Mucosa of rectum (tissue), 2 donors: ENCODE data around the gene PTPRO.

ENCODE experiments used
- H3K27ac ChIP-seq, 2 donors: one replicate each; pipeline ENCODE4 v1.7.0; 2013; ENCODE audit warnings: inconsistent platforms in 2 of 2, low read depth in 2 of 2, low read length in 2 of 2
- H3K27me3 ChIP-seq, 2 donors: one replicate each; pipeline ENCODE4 v1.7.0; 2013; ENCODE audit warnings: low read length in 2 of 2; ENCODE audit not compliant: control insufficient read depth in 2 of 2, insufficient read depth in 2 of 2
- H3K36me3 ChIP-seq, 2 donors: one replicate each; pipeline ENCODE4 v1.7.0; 2013; ENCODE audit warnings: low read length in 2 of 2; ENCODE audit not compliant: control insufficient read depth in 2 of 2, insufficient read depth in 2 of 2
- H3K4me1 ChIP-seq, 2 donors: one replicate each; pipeline ENCODE4 v1.7.0; 2013; ENCODE audit warnings: low read length in 2 of 2, mild to moderate bottlenecking in 1 of 2; ENCODE audit not compliant: control insufficient read depth in 2 of 2, insufficient read depth in 2 of 2
- H3K4me3 ChIP-seq, 2 donors: one replicate each; pipeline ENCODE4 v1.7.0; 2013; ENCODE audit warnings: low read length in 2 of 2
- H3K9ac ChIP-seq, 2 donors: one replicate each; pipeline ENCODE4 v1.7.0; 2013; ENCODE audit warnings: low read length in 2 of 2, low read depth in 1 of 2, mild to moderate bottlenecking in 1 of 2
- H3K9me3 ChIP-seq, 2 donors: one replicate each; pipeline ENCODE4 v1.7.0; 2013; ENCODE audit warnings: low read length in 2 of 2; ENCODE audit not compliant: control insufficient read depth in 2 of 2
- donor health status: healthy.
- donor health status: Normal muscosa, but diverticular disease.

Gene PTPRO

DNA sequence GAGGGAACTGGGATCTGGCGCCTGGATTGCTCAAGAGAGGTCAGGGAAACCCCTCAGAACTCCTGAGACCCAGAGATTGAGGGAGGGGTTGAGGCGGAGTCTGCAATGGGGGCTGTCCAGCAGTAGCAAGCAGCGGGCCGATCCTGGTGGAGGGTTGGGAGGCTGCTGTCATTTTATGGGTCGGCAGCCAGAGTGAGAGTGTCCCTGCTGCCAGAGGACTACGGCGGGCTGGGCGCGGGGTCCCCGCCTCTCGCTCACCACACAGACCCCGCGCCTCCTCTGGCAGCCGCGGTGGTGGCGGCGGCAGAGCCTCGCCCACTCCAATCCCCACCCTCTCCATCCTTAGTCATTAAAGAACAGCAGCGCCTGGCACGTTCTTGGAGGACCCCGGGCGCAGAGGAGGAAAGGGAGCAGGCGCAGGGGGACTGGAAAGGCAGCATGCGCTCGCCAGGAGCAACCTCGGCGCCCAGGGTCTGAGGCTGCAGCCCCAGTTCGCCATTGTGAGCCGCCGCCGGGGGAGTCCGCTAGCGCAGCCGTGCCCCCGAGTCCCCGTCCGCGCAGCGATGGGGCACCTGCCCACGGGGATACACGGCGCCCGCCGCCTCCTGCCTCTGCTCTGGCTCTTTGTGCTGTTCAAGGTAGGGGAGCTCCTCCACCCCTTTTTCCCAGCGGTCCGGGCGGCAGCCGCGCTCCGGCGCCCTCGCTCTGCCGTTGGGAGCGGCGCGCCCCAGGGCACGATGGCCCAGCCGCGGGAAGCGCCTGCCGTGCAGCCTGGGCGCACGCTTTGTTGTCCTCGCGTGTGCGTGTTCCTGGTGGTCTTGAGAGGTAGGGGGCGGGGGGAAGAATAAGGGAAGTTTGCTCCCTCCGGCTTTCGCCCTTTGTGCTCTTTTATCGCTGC lies at the start of gene PTPRO:
PTPRO (plus strand) TSS at position 345 of the 898 bp plus-strand sequence.
- H3K27me3 ChIP-seq = peaks cover 3 to 11% of the 10 kb centered on the region in 2 donors
- no peaks in the 10 kb centered on the region for H3K4me1 ChIP-seq
- no peak within 1 kb of the TSS for H3K9ac ChIP-seq
- H3K4me3 ChIP-seq = peak within 1 kb of the TSS; percentile 6 to 43
- H3K36me3 ChIP-seq = no peaks in the 10 kb centered on the region
- no peaks in the 10 kb centered on the region for H3K9me3 ChIP-seq
- no peak within 1 kb of the TSS for H3K27ac ChIP-seq

DNA sequence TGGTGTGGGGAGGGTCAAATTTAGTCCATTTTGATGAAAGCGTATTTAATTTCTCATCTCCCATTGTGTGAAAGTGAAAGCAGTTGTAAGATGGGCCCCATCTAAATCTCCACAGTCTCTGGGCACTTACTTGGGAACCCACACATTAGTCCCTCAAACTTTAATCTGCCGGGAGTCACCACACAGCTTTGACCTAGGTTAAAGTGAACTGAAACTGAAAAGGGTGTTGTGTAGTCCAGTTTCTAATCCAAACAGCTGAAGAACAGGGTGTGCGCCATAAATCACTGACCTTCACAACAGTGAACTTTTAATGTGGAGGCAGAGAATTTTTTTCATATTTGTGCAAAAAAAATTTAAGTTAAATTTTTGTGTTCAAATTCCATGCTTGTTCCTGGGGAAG lies 48.4 kb upstream of the PTPRO start:
- Histone ChIP-seq H3K36me3 (no peaks in the 10 kb centered on the region), H3K4me3 (no peak overlapping the region), H3K9ac (no peak overlapping the region), H3K27me3 (no peaks in the 10 kb centered on the region), H3K9me3 (no peaks in the 10 kb centered on the region), H3K27ac (no peak overlapping the region), H3K4me1 (peaks cover 0 to 8% of the 10 kb centered on the region in 2 donors)

DNA sequence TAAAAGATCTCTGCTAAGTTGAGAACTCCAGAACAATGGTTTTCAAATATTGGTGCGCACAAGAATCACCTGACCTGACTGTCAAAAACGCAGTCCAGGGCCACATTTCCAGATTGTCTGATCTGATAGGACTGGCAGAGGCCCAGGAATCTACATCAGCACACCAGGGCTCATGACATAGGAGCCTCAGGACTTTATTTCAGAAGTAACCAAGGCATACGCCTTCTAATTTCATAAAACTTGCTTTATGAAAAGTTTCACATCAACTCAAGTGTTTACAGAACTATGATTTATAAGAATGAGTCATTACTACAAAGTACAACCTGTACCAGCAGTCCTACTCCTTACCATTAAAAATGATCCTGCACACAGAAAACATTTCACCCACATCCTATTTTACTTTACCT lies 47.7 kb upstream of the PTPRO start:
- peak overlapping the region in 1 of 2 donors; percentile 64 for H3K27ac ChIP-seq
- H3K4me1 ChIP-seq = peaks cover 0 to 10% of the 10 kb centered on the region in 2 donors
- H3K9me3 ChIP-seq = no peaks in the 10 kb centered on the region

DNA sequence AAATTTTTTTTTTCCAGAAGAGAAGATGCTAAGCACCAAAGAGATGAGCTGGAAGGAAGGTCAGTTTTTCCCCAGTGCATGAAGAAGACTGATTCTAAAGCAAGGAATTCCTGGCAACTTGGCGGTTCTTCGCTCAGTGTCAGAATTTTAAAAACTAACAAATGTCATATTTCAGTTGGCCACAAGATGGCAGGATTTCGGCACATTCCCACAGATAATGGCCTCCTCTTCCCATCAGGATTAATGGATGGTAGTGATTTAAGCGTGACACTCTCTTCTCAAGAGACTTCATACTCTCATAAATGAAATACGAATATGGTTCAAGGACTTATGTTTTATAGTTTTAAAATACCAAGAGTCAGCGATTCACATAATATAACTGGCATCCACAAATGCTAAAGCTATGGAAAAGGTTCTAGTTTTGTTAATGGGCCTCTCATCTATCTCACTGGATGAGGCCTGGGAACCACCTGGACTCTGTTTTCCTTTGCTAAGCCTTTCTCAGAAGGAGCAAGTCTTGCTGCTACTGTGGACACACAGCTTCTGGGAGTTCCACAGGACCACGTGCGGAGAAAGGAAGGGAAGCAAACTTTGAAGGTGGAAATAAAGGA lies 46.1 kb upstream of the PTPRO start:
- Histone ChIP-seq H3K36me3 (no peaks in the 10 kb centered on the region), H3K4me3 (no peak overlapping the region), H3K27ac (no peak overlapping the region), H3K9ac (no peak overlapping the region), H3K27me3 (no peaks in the 10 kb centered on the region), H3K4me1 (peaks cover 0 to 10% of the 10 kb centered on the region in 2 donors), H3K9me3 (no peaks in the 10 kb centered on the region)

More for the DNA sequence above, 47.7 kb upstream of the PTPRO start:
- Histone ChIP-seq H3K27me3 (no peaks in the 10 kb centered on the region), H3K4me3 (no peak overlapping the region), H3K36me3 (no peaks in the 10 kb centered on the region), H3K9ac (no peak overlapping the region)

DNA sequence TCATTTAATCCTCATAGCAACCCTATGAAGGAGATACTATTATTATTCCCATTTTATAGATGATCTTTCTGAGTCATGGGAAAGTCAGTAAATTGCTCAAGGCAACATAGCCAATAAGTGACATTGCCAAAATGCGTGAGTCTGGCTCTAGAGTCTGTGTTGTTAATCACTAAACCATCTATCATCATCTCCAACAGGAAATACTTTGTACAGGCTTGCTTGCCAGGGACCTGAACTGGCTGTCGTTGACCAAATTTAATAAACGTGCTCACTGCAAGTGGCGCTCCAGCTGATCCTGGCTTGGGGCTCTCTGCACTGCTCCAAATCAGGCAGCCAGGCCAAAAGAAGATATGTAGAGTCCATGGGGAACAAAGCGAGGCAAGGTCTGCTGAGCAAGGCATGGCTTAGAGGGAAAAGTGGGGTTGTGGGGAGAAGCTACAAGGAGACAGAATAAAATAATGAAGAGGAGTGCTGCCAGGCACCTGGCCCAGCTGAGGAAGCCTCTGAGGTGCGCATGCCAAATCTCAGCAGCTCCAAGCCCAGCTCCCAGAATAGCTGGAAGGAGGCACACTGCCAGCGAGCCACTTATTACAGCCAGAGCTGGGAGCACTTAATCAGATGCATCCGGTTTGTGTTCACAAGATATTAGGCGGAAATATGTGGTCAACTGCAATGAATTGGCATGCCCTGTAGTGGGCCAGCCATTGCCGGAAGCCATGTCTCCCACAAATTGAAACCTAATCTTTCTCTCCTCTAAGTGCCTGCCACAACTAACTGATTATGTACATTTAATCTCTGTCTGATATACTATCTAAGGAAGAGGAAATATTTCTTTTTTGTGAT lies 43.3 kb upstream of the PTPRO start:
- no peak overlapping the region for H3K4me3 ChIP-seq
- H3K36me3 ChIP-seq = no peaks in the 10 kb centered on the region
- no peak overlapping the region for H3K9ac ChIP-seq
- H3K4me1 ChIP-seq = peaks cover 0 to 7% of the 10 kb centered on the region in 2 donors
- no peak overlapping the region for H3K27ac ChIP-seq
- no peaks in the 10 kb centered on the region for H3K9me3 ChIP-seq
- H3K27me3 ChIP-seq = no peaks in the 10 kb centered on the region

DNA sequence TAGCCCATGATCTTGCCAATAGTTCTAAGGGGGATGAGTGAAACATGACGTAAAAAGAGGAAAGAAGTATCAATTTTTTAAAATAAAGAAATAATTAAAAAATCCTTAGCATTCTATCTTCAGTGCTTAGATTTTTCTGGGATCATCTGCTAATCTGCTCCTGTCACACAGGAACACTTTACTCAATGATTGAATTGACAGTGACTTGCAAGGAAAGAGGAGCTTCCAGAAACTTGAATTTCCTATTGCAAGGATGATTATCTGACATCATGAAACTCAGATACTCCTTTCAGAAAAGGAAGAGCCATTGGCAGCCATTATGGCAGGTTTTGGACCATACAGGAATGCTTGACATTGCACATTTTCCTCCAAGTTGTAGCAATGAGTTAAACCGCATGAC lies 41.4 kb upstream of the PTPRO start:
- Histone ChIP-seq H3K9ac (no peak overlapping the region), H3K4me1 (peaks cover 0 to 3% of the 10 kb centered on the region in 2 donors), H3K9me3 (no peaks in the 10 kb centered on the region), H3K27ac (no peak overlapping the region), H3K4me3 (no peak overlapping the region), H3K27me3 (no peaks in the 10 kb centered on the region), H3K36me3 (no peaks in the 10 kb centered on the region)

DNA sequence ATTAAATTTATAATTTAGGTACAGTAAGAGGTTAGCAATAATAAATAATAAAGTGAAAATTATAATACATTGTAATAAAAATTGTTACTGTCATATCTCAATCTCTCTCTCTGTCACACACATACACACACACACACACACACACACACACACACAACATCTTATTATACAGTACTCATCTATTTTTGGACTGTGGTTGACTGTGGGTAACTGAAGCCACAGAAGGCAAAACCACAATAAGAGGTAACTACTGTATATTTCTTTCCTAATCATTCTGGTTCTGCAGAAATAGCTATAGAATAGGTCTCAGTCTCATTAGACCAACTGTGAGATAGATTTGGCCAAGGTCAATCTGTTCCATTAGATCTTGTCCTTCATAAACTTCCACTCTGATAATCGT lies 33.1 kb upstream of the PTPRO start:
- Histone ChIP-seq H3K27ac (no peak overlapping the region), H3K27me3 (no peaks in the 10 kb centered on the region), H3K9ac (no peak overlapping the region), H3K4me3 (no peak overlapping the region), H3K9me3 (no peaks in the 10 kb centered on the region), H3K36me3 (no peaks in the 10 kb centered on the region), H3K4me1 (no peaks in the 10 kb centered on the region)

DNA sequence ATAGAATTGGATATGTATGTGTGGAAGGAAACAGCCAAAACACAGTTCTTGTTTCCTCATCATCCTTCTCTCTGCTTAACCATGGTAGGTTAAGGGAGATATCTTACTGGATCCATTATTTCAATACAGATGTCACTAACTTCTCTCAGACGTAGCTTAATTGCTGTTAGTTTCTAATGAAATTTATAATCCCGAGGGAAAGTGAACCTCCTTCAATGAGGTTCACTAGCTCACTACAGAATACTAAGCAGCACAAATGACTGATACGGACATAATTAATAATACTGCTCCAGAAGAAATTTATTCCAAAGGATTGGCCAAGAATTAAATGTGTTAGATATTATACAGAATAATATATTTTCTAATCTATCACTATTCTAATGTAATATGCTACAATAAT lies 28.6 kb upstream of the PTPRO start:
- Histone ChIP-seq H3K4me1 (no peaks in the 10 kb centered on the region), H3K4me3 (no peak overlapping the region), H3K27me3 (no peaks in the 10 kb centered on the region), H3K9ac (no peak overlapping the region), H3K27ac (no peak overlapping the region), H3K9me3 (no peaks in the 10 kb centered on the region), H3K36me3 (no peaks in the 10 kb centered on the region)

DNA sequence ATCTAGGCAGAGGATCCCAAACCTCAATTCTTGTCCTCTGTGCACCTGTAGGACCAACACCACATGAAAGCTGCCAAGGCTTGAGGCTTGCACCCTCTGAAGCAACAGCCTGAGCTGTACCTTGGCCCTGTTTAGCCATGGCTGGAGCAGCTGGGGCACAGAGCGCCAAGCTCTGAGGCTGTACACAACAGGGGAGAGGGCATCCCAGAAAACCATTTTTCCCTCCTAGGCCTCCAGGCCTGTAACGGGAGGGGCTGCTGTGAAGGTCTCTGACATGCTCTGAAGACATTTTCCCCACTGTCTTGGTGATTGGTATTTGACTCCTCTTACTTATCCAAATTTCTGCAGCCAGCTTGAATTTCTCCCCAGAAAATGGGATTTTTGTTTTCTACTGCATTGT lies 22.4 kb upstream of the PTPRO start:
- H3K27ac ChIP-seq = no peak overlapping the region
- no peak overlapping the region for H3K9ac ChIP-seq
- no peak overlapping the region for H3K4me3 ChIP-seq
- no peaks in the 10 kb centered on the region for H3K36me3 ChIP-seq
- no peaks in the 10 kb centered on the region for H3K27me3 ChIP-seq
- no peaks in the 10 kb centered on the region for H3K4me1 ChIP-seq
- no peaks in the 10 kb centered on the region for H3K9me3 ChIP-seq

DNA sequence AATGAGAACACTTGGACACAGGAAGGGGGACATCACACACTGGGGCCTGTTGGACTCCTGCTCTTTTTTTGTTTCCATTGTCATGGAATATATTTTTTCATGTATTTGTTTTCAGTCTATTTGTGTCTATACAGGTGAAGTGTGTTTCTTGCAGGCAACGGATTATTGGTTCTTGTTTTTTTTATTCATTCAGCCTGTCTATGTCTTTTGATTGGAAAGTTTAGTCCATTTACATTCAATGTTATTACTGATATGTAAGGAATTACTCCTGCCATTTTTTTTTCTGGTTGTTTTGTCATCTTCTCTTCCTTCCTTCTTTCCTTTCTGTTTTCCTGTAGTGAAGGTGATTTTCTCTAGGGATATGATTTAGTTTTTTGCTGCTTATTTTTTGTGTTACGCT lies 18.0 kb upstream of the PTPRO start:
- no peaks in the 10 kb centered on the region for H3K36me3 ChIP-seq
- no peak overlapping the region for H3K9ac ChIP-seq
- no peaks in the 10 kb centered on the region for H3K27me3 ChIP-seq

More for the DNA sequence above, 18.0 kb upstream of the PTPRO start:
- H3K4me3 ChIP-seq = no peak overlapping the region
- no peak overlapping the region for H3K27ac ChIP-seq
- H3K9me3 ChIP-seq = no peaks in the 10 kb centered on the region
- H3K4me1 ChIP-seq = no peaks in the 10 kb centered on the region
